Measurements from ENCODE around the gene DYRK1A.
A peak's percentile ranks its signal among the peaks of the same experiment; 100 is the strongest.

Gene DYRK1A

DNA sequence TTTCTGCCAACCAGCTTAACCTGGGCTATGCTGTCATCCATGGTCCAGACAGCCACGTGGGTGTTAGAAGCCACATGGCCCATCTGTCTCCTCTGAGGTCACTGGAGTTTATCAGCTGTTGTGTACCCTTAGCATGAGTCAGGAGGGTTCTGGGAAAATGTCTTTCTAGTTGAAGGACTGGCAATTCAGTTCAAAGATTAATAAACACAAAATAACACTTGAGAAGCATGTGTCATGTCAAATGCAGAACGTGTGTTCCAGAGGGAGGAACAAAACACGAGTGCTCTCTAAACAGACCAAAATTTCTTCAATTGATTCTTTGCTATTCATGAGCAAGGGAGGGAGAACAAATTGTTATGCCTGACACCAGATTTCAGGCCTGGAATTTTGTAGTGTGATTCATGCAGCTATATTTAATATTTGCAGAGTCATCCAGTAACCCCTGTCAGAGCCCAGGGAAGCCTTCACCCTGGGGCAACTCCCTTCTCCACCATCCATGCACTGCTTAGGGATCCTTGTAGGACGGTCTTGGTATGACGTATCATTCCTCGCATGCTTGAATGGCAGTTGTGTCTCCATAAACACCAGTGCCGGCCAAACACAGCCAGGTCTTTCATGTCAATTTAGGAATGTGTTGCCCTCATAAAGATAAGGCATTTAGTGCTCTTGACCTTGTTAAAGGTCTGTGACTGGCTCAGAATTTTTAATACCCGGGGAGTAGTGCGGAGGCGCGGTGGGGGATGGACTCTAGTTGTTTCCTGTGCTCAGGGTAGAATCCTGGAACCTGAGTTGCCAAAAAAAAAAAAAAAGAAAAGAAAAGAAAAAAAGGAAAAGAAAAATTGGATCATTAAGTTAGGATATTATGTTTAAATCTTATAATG lies 27.7 kb upstream of the DYRK1A start (continued):
- TF ChIP-seq, protein P1, sequence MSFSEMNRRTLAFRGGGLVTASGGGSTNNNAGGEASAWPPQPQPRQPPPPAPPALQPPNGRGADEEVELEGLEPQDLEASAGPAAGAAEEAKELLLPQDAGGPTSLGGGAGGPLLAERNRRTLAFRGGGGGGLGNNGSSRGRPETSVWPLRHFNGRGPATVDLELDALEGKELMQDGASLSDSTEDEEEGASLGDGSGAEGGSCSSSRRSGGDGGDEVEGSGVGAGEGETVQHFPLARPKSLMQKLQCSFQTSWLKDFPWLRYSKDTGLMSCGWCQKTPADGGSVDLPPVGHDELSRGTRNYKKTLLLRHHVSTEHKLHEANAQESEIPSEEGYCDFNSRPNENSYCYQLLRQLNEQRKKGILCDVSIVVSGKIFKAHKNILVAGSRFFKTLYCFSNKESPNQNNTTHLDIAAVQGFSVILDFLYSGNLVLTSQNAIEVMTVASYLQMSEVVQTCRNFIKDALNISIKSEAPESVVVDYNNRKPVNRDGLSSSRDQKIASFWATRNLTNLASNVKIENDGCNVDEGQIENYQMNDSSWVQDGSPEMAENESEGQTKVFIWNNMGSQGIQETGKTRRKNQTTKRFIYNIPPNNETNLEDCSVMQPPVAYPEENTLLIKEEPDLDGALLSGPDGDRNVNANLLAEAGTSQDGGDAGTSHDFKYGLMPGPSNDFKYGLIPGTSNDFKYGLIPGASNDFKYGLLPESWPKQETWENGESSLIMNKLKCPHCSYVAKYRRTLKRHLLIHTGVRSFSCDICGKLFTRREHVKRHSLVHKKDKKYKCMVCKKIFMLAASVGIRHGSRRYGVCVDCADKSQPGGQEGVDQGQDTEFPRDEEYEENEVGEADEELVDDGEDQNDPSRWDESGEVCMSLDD (tag by site-specific recombination; IDR thresholded peaks at IDR 0.05): 0 out of 2 replicates have a peak, but pooled peaks have one; percentile 58
- TF ChIP-seq YY2 (tag by site-specific recombination; IDR thresholded peaks at IDR 0.05) (no peak), ZNF670 (tag by site-specific recombination; IDR thresholded peaks at IDR 0.05; ENCODE audit: low read depth) (no peak), ZBTB21 (tag by site-specific recombination; IDR thresholded peaks at IDR 0.05) (peak; percentile 87), ZNF202 (tag by site-specific recombination; IDR thresholded peaks at IDR 0.05; ENCODE audit: borderline replicate concordance) (no peak), ZNF514 (tag by site-specific recombination; IDR thresholded peaks at IDR 0.05) (no peak), TCF7L2 (IDR thresholded peaks at IDR 0.05; ENCODE audit: borderline replicate concordance, low read depth, low read length) (peak; percentile 98), KLF9 (tag by site-specific recombination; IDR thresholded peaks at IDR 0.05; ENCODE audit: low read depth) (no peak), ZFP69B (tag by site-specific recombination; IDR thresholded peaks at IDR 0.05) (no peak), ZNF354C (tag by site-specific recombination; IDR thresholded peaks at IDR 0.05; ENCODE audit: borderline replicate concordance, low read depth) (no peak), ZNF324 (tag by site-specific recombination; IDR thresholded peaks at IDR 0.05) (peak; percentile 75), ZNF394 (tag by site-specific recombination; IDR thresholded peaks at IDR 0.05; ENCODE audit: borderline replicate concordance) (peak; percentile 61; the same call in 1 of the 2 replicates), ZNF426 (tag by site-specific recombination; IDR thresholded peaks at IDR 0.05) (no peak), ZNF548 (tag by site-specific recombination; IDR thresholded peaks at IDR 0.05) (no peak), ZNF335 (tag by site-specific recombination; conservative IDR thresholded peaks at IDR 0.05) (peak; percentile 51), SETDB1 (IDR thresholded peaks at IDR 0.05; ENCODE audit: insufficient read length, low read length) (peak; percentile 26), ZNF48 (tag by site-specific recombination; IDR thresholded peaks at IDR 0.05) (no peak), ZNF423 (tag by site-specific recombination; IDR thresholded peaks at IDR 0.05) (no peak), HOXD13 (CRISPR knock-in tag; IDR thresholded peaks at IDR 0.05; ENCODE audit: borderline replicate concordance) (peak; percentile 85), HOXC10 (CRISPR knock-in tag; IDR thresholded peaks at IDR 0.05) (no peak), ZNF600 (tag by site-specific recombination; IDR thresholded peaks at IDR 0.05) (peak; percentile 87)
- TF ChIP-seq, protein P2, sequence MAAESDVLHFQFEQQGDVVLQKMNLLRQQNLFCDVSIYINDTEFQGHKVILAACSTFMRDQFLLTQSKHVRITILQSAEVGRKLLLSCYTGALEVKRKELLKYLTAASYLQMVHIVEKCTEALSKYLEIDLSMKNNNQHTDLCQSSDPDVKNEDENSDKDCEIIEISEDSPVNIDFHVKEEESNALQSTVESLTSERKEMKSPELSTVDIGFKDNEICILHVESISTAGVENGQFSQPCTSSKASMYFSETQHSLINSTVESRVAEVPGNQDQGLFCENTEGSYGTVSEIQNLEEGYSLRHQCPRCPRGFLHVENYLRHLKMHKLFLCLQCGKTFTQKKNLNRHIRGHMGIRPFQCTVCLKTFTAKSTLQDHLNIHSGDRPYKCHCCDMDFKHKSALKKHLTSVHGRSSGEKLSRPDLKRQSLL (tag by site-specific recombination; IDR thresholded peaks at IDR 0.05): peak; percentile 33; the same call in 1 of the 2 replicates
- TF ChIP-seq, protein P3, sequence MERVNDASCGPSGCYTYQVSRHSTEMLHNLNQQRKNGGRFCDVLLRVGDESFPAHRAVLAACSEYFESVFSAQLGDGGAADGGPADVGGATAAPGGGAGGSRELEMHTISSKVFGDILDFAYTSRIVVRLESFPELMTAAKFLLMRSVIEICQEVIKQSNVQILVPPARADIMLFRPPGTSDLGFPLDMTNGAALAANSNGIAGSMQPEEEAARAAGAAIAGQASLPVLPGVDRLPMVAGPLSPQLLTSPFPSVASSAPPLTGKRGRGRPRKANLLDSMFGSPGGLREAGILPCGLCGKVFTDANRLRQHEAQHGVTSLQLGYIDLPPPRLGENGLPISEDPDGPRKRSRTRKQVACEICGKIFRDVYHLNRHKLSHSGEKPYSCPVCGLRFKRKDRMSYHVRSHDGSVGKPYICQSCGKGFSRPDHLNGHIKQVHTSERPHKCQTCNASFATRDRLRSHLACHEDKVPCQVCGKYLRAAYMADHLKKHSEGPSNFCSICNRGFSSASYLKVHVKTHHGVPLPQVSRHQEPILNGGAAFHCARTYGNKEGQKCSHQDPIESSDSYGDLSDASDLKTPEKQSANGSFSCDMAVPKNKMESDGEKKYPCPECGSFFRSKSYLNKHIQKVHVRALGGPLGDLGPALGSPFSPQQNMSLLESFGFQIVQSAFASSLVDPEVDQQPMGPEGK (tag by site-specific recombination; IDR thresholded peaks at IDR 0.05): no peak; the same call in 1 of the 2 replicates
- TF ChIP-seq, protein P4, sequence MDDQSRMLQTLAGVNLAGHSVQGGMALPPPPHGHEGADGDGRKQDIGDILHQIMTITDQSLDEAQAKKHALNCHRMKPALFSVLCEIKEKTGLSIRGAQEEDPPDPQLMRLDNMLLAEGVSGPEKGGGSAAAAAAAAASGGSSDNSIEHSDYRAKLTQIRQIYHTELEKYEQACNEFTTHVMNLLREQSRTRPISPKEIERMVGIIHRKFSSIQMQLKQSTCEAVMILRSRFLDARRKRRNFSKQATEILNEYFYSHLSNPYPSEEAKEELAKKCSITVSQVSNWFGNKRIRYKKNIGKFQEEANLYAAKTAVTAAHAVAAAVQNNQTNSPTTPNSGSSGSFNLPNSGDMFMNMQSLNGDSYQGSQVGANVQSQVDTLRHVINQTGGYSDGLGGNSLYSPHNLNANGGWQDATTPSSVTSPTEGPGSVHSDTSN (CRISPR knock-in tag; IDR thresholded peaks at IDR 0.05): no peak
- TF ChIP-seq, protein P5, sequence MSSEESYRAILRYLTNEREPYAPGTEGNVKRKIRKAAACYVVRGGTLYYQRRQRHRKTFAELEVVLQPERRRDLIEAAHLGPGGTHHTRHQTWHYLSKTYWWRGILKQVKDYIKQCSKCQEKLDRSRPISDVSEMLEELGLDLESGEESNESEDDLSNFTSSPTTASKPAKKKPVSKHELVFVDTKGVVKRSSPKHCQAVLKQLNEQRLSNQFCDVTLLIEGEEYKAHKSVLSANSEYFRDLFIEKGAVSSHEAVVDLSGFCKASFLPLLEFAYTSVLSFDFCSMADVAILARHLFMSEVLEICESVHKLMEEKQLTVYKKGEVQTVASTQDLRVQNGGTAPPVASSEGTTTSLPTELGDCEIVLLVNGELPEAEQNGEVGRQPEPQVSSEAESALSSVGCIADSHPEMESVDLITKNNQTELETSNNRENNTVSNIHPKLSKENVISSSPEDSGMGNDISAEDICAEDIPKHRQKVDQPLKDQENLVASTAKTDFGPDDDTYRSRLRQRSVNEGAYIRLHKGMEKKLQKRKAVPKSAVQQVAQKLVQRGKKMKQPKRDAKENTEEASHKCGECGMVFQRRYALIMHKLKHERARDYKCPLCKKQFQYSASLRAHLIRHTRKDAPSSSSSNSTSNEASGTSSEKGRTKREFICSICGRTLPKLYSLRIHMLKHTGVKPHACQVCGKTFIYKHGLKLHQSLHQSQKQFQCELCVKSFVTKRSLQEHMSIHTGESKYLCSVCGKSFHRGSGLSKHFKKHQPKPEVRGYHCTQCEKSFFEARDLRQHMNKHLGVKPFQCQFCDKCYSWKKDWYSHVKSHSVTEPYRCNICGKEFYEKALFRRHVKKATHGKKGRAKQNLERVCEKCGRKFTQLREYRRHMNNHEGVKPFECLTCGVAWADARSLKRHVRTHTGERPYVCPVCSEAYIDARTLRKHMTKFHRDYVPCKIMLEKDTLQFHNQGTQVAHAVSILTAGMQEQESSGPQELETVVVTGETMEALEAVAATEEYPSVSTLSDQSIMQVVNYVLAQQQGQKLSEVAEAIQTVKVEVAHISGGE (tag by site-specific recombination; conservative IDR thresholded peaks at IDR 0.05; ENCODE audit: low read depth): no peak; the same call in 1 of the 2 replicates

Measured in HEK293 (cell line).